ENCODE data around the gene UBE2F.

Gene UBE2F

GRCh38 chr2:237966565-237967462 lies at the start of gene UBE2F:
TSS of gene UBE2F (plus strand) at chr2:237967014. CDS start at chr2:237973108, 6,094 bp downstream.
- TF ChIP-seq CTCF (IDR thresholded peaks at IDR 0.05) = peak; percentile 27
- H3K36me3 ChIP-seq = no peaks in the 10 kb centered on the region
- no peaks in the 10 kb centered on the region for H3K27me3 ChIP-seq
- H3K4me3 ChIP-seq (ENCODE audit: low read depth in 1 of 2, low read length in 1 of 2) = peak within 1 kb of the TSS; percentile 76
- peak within 1 kb of the TSS; percentile 74 for H3K27ac ChIP-seq
- H3K4me1 ChIP-seq (ENCODE audit: control insufficient read depth in 1 of 2, insufficient read depth in 1 of 2, low read depth in 1 of 2, low read length in 1 of 2) = peaks cover 50 to 52% of the 10 kb centered on the region in 2 experiments
- peaks cover 8% of the 10 kb centered on the region for H3K9me3 ChIP-seq

GRCh38 chr2:237917696-237918374 lies 49.0 kb upstream of the UBE2F start:
- no peak overlapping the region for H3K4me3 ChIP-seq (ENCODE audit: low read depth in 1 of 2, low read length in 1 of 2)
- H3K27ac ChIP-seq = no peak overlapping the region
- H3K4me1 ChIP-seq (ENCODE audit: control insufficient read depth in 1 of 2, insufficient read depth in 1 of 2, low read depth in 1 of 2, low read length in 1 of 2) = peaks cover 4 to 8% of the 10 kb centered on the region in 2 experiments
- H3K27me3 ChIP-seq = peaks cover 14% of the 10 kb centered on the region
- no peaks in the 10 kb centered on the region for H3K36me3 ChIP-seq
- no peak for TF ChIP-seq CTCF (IDR thresholded peaks at IDR 0.05)
- H3K9me3 ChIP-seq = no peaks in the 10 kb centered on the region

- H3K36me3 ChIP-seq = no peaks in the 10 kb centered on the region
- no peak overlapping the region for H3K4me3 ChIP-seq (ENCODE audit: low read depth in 1 of 2, low read length in 1 of 2)
- TF ChIP-seq CTCF (IDR thresholded peaks at IDR 0.05) = no peak
- H3K9me3 ChIP-seq = no peaks in the 10 kb centered on the region
- peaks cover 8 to 16% of the 10 kb centered on the region in 2 experiments for H3K4me1 ChIP-seq (ENCODE audit: control insufficient read depth in 1 of 2, insufficient read depth in 1 of 2, low read depth in 1 of 2, low read length in 1 of 2)
- H3K27ac ChIP-seq = no peak overlapping the region
- H3K27me3 ChIP-seq = peaks cover 18% of the 10 kb centered on the region
Measured at GRCh38 chr2:237919593-237919992, 47.2 kb upstream of the UBE2F start.

GRCh38 chr2:237920673-237921072 lies 46.1 kb upstream of the UBE2F start:
- Histone ChIP-seq H3K4me1 (ENCODE audit: control insufficient read depth in 1 of 2, insufficient read depth in 1 of 2, low read depth in 1 of 2, low read length in 1 of 2) (peaks cover 8 to 16% of the 10 kb centered on the region in 2 experiments), H3K4me3 (ENCODE audit: low read depth in 1 of 2, low read length in 1 of 2) (no peak overlapping the region), H3K27ac (no peak overlapping the region), H3K9me3 (no peaks in the 10 kb centered on the region), H3K27me3 (peaks cover 18% of the 10 kb centered on the region), H3K36me3 (no peaks in the 10 kb centered on the region)
- no peak for TF ChIP-seq CTCF (IDR thresholded peaks at IDR 0.05)

GRCh38 chr2:237921967-237922492 lies 44.8 kb upstream of the UBE2F start:
- Histone ChIP-seq H3K9me3 (no peaks in the 10 kb centered on the region), H3K27ac (no peak overlapping the region), H3K36me3 (no peaks in the 10 kb centered on the region), H3K4me1 (ENCODE audit: control insufficient read depth in 1 of 2, insufficient read depth in 1 of 2, low read depth in 1 of 2, low read length in 1 of 2) (peaks cover 8 to 16% of the 10 kb centered on the region in 2 experiments), H3K27me3 (peaks cover 18% of the 10 kb centered on the region), H3K4me3 (ENCODE audit: low read depth in 1 of 2, low read length in 1 of 2) (no peak overlapping the region)
- no peak for TF ChIP-seq CTCF (IDR thresholded peaks at IDR 0.05)
